OCI-LY3 (cell line): ENCODE data around the gene CLDN11.

Source experiments
- EZH2phosphoT487 ChIP-seq: fragments of 200-600 bp; shearing (Covaris generic); IDR thresholded peaks from 2 replicates; pipeline ENCODE4 v1.6.1; 2018; ENCODE audit warnings: antibody characterized with exemption, mixed run types, low read depth
- TF ChIP-seq, protein P1 (sequence below): fragments of 200-600, 300-600 bp; sonication (generic); IDR thresholded peaks from 2 replicates; pipeline ENCODE4 v1.5.1; 2014; ENCODE audit warnings: antibody characterized with exemption, low read length, low read depth

DNA sequence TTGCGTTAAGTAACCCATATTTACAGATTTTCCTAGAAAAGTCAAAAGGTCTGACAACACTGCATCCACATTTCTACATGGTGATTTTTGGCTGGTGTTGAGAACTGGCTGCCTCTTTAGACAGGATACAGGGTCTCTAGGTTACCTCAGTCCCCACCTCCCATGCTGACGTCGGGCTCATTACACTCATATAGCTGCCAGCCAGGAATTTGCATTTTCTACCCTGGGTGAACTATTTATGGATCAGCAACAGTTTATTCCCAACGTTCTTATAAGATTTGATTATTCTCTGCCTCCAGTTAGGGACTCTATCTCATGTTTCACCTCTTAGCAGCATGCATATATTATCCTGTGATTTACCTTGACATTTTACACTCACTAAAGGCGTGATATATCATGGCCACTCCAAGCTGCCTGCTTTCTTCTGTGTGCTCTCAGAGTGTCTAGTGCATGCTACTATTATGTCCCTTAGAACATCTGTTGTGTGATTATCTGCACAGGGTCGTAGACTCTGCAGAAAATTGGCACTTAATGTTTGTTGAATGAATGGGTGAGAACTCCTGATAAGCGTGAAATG, 49.0 kb downstream of the CLDN11 start:
- TF ChIP-seq, protein P1, sequence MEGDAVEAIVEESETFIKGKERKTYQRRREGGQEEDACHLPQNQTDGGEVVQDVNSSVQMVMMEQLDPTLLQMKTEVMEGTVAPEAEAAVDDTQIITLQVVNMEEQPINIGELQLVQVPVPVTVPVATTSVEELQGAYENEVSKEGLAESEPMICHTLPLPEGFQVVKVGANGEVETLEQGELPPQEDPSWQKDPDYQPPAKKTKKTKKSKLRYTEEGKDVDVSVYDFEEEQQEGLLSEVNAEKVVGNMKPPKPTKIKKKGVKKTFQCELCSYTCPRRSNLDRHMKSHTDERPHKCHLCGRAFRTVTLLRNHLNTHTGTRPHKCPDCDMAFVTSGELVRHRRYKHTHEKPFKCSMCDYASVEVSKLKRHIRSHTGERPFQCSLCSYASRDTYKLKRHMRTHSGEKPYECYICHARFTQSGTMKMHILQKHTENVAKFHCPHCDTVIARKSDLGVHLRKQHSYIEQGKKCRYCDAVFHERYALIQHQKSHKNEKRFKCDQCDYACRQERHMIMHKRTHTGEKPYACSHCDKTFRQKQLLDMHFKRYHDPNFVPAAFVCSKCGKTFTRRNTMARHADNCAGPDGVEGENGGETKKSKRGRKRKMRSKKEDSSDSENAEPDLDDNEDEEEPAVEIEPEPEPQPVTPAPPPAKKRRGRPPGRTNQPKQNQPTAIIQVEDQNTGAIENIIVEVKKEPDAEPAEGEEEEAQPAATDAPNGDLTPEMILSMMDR = no peak
- TF ChIP-seq EZH2phosphoT487 = no peak
